ENCODE results near the gene ANKRD29.
A peak's percentile ranks its signal among the peaks of the same experiment; 100 is the strongest.

The ANKRD29 gene

DNA sequence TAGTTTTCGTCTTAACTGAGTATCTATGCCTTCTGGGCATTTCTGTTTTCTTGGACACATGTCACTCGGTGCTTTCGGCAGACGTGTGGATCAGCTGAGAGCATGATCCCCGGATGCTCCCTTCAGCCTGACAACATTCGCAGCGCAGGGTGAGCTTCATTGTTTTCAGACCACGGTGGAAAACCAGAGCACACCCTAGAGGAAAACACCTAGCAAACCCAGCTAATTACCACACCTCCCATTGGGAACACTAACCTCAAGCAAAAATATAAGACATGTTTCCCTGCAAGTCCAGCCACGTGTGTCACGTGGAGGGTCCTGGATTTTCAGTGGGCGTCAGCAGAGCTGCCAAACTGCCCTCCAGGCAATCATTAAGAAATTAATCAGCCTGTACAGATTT is 31.0 kb downstream of the ANKRD29 start:
- no peak for TF ChIP-seq CTCF (IDR thresholded peaks at IDR 0.05; ENCODE audit: borderline replicate concordance, control extremely low read depth, extremely low read depth, insufficient read depth, missing control alignments)
- in situ Hi-C loops (cut with MboI; ENCODE audit: low sequenced_read_pairs, unreplicated experiment): no loop called here
- DNase-seq (ENCODE audit: low spot score): no peak

DNA sequence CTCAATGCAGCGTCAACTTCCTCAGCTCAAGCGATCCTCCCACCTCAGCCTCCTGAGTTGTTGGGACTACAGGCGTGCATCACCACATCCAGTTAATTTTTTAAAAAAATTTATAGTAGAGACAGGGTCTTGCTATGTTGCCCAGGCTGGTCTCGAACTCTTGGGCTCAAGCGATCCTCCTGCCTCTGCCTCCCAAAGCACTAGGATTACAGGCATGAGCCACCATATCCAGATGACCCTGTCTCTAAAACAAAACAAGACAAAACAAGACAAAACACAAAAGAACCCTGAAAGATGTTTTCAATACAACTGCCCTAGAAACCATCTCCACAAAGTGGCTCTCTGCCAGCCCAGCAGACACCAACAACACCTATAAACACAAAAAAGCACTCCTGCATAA is 31.4 kb downstream of the ANKRD29 start:
- no peak for TF ChIP-seq CTCF (IDR thresholded peaks at IDR 0.05; ENCODE audit: borderline replicate concordance, control extremely low read depth, extremely low read depth, insufficient read depth, missing control alignments)
- DNase-seq (ENCODE audit: low spot score): no peak
- in situ Hi-C loops (cut with MboI; ENCODE audit: low sequenced_read_pairs, unreplicated experiment): no loop called here

GRCh38 chr18:23629444-23629946 is 33.2 kb downstream of the ANKRD29 start:
- DNase-seq (ENCODE audit: low spot score): peak; percentile 37
- in situ Hi-C loops (cut with MboI; ENCODE audit: low sequenced_read_pairs, unreplicated experiment): loop anchor here (10.0 kb wide), 1 partner anchor 495 kb away; no protein-coding TSS in a partner anchor
- no peak for TF ChIP-seq CTCF (IDR thresholded peaks at IDR 0.05; ENCODE audit: borderline replicate concordance, control extremely low read depth, extremely low read depth, insufficient read depth, missing control alignments)

GRCh38 chr18:23627970-23628369 is 34.7 kb downstream of the ANKRD29 start:
- in situ Hi-C loops (cut with MboI; ENCODE audit: low sequenced_read_pairs, unreplicated experiment): loop anchor here (10.0 kb wide), 1 partner anchor 497 kb away; no protein-coding TSS in a partner anchor
- no peak for TF ChIP-seq CTCF (IDR thresholded peaks at IDR 0.05; ENCODE audit: borderline replicate concordance, control extremely low read depth, extremely low read depth, insufficient read depth, missing control alignments)
- DNase-seq (ENCODE audit: low spot score): no peak

DNA sequence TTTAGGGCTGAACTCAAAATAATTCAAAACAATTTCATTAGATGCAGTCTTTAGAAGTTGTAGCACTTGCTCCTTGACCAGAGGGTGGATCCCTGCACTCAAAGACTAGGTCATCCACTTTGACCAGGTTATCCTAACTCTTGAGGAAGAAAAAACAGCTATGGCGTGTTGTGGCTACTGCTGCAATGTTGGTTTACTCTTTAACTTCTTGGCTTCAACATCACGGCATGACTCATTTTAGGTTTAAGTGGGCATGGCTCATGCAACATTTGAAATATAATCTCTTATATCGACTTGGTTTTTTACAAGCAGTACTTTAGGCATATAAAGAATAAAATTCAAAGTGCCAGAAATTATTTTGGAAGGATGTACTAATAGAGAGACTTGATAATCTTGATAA is 35.4 kb downstream of the ANKRD29 start:
- in situ Hi-C loops (cut with MboI; ENCODE audit: low sequenced_read_pairs, unreplicated experiment): loop anchor here (10.0 kb wide), 1 partner anchor 497 kb away; no protein-coding TSS in a partner anchor
- DNase-seq (ENCODE audit: low spot score): no peak
- no peak for TF ChIP-seq CTCF (IDR thresholded peaks at IDR 0.05; ENCODE audit: borderline replicate concordance, control extremely low read depth, extremely low read depth, insufficient read depth, missing control alignments)

DNA sequence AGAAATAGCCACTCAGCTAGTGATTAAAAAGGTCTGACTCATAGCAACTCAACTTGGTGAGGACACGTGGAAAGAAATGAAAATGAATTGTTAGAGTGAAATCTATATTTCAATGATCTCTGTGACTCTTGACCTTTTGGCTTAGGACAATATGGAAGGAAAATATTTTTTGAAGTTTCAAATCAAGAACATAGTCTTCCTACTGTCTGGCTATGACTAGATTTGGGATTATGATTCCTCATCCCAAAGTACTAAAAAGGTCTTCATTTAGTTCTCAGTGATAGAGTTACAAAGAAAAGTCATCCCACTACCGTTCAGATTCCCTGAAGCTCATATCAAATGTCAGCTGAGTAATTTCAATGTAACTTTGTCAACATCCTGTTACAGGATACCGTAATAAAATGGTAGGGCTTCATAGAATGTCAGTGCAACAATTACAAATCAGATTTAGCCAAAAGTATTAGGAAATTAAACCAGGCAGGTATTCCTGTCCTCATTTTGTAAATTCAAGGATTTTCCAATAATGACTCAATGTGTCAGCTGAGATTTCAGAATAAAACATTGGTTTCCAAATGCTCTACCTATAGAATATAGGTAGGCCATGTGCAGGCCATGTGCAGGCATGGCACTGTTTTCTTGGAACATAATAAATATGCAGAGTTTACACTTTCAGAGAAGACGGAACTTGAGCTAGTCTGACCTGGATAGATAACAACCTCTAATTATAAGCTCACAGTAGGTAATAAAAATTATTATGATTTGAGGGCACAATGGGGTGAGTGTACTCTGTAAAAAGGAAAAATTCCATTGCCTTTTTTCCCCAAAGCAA is 36.0 kb downstream of the ANKRD29 start:
- in situ Hi-C loops (cut with MboI; ENCODE audit: low sequenced_read_pairs, unreplicated experiment): loop anchor here (10.0 kb wide), 1 partner anchor 498 kb away; no protein-coding TSS in a partner anchor
- no peak for DNase-seq (ENCODE audit: low spot score)

More for the DNA sequence above, 36.0 kb downstream of the ANKRD29 start:
- TF ChIP-seq CTCF (IDR thresholded peaks at IDR 0.05; ENCODE audit: borderline replicate concordance, control extremely low read depth, extremely low read depth, insufficient read depth, missing control alignments): no peak

Data from GM13976 (cell line).